IMR-90 (cell line): Measurements from ENCODE around the gene ARHGDIA. TPM values are rescaled to one million over a fixed set of nuclear protein-coding genes. Genes with fewer than 3 reads are reported as not detected.

Experiments used
- ATAC-seq: fragments of 200-7000 bp; cut with Tn5 transposase; 2 replicates; pipeline ENCODE4 v1.9.1; 2020; ENCODE audit warnings: low read depth, mild to moderate bottlenecking, moderate library complexity
- BruUV-seq: library from RNA; stranded (reverse); fragments of 400-500 nt; replicated peaks from 2 replicates; lab custom pipeline; 2021; lab: Mats Ljungman, UMichigan
- CTCF ChIA-PET: fragments of 300-600 bp; formaldehyde crosslinking; extraction: SDS; loops from one replicate; lab custom pipeline; 2021; ENCODE audit warnings: antibody characterized with exemption; lab: Yijun Ruan, JAX
- POLR2A ChIA-PET: fragments of 300-600 bp; sonication (Branson Sonifier 250); formaldehyde crosslinking; loops from one replicate; lab custom pipeline; 2022; ENCODE audit warnings: antibody characterized with exemption; ENCODE audit not compliant: unreplicated experiment; lab: Charles Lee
- DNase-seq: peaks from one replicate; pipeline ENCODE4 v3.0.0; 2013
- H2AFZ ChIP-seq: replicated peaks from 2 replicates; pipeline ENCODE3; 2013; ENCODE audit warnings: low read length, mild to moderate bottlenecking; ENCODE audit not compliant: poor library complexity
- H2AK5ac ChIP-seq: 2 replicates; pipeline ENCODE4 v1.6.1; 2013; ENCODE audit warnings: low read depth, low read length, inconsistent platforms
- H2AK9ac ChIP-seq: replicated peaks from 2 replicates; pipeline ENCODE3; 2013; ENCODE audit warnings: mild to moderate bottlenecking, low read depth, low read length, moderate library complexity; ENCODE audit not compliant: poor library complexity
- H2BK120ac ChIP-seq: 2 replicates; pipeline ENCODE4 v1.6.1; 2013; ENCODE audit warnings: low read depth, low read length, inconsistent platforms
- H2BK15ac ChIP-seq: 3 replicates; pipeline ENCODE4 v1.6.1; 2013; ENCODE audit warnings: low read depth, low read length, inconsistent platforms
- H2BK20ac ChIP-seq: 2 replicates; pipeline ENCODE4 v1.6.1; 2013; ENCODE audit warnings: low read depth, mild to moderate bottlenecking, inconsistent platforms, low read length, moderate library complexity
- H2BK5ac ChIP-seq: 2 replicates; pipeline ENCODE4 v1.6.1; 2013; ENCODE audit warnings: mild to moderate bottlenecking, low read depth, low read length, inconsistent platforms; ENCODE audit not compliant: poor library complexity, severe bottlenecking
- H3K14ac ChIP-seq: replicated peaks from 2 replicates; pipeline ENCODE4 v1.6.1; 2013; ENCODE audit warnings: low read depth, low read length, inconsistent platforms
- H3K18ac ChIP-seq: 2 replicates; pipeline ENCODE4 v1.6.1; 2013; ENCODE audit warnings: low read depth, low read length, control low read depth
- H3K23ac ChIP-seq: 2 replicates; pipeline ENCODE4 v1.6.1; 2013; ENCODE audit warnings: low read depth, low read length, inconsistent platforms
- H3K27ac ChIP-seq: 2 replicates; pipeline ENCODE4 v1.5.1; 2013; ENCODE audit warnings: mild to moderate bottlenecking, control low read depth, low read length; ENCODE audit not compliant: insufficient read depth
- H3K27me3 ChIP-seq: 2 replicates; pipeline ENCODE4 v1.6.1; 2013; ENCODE audit warnings: low read length; ENCODE audit not compliant: control insufficient read depth, insufficient read depth
- H3K36me3 ChIP-seq: 2 replicates; pipeline ENCODE4 v1.6.1; 2013; ENCODE audit warnings: low read length, mixed read lengths; ENCODE audit not compliant: control insufficient read depth, insufficient read depth
- H3K4ac ChIP-seq: 2 replicates; pipeline ENCODE4 v1.6.1; 2013; ENCODE audit warnings: low read depth, low read length, inconsistent platforms
- H3K4me1 ChIP-seq: 2 replicates; pipeline ENCODE4 v1.6.1; 2013; ENCODE audit warnings: low read length, mixed read lengths; ENCODE audit not compliant: control insufficient read depth, insufficient read depth
- H3K4me2 ChIP-seq: 2 replicates; pipeline ENCODE4 v1.6.1; 2013; ENCODE audit warnings: low read depth, mild to moderate bottlenecking, control low read depth, low read length, moderate library complexity
- H3K4me3 ChIP-seq: 2 replicates; pipeline ENCODE4 v1.5.1; 2013; ENCODE audit warnings: low read depth, mild to moderate bottlenecking, control low read depth, low read length, moderate library complexity; ENCODE audit not compliant: insufficient read depth
- H3K56ac ChIP-seq: 2 replicates; pipeline ENCODE4 v1.6.1; 2013; ENCODE audit warnings: low read length, inconsistent platforms; ENCODE audit not compliant: insufficient read depth; ENCODE audit errors: extremely low read depth
- H3K79me1 ChIP-seq, 2 experiments: 2 replicates each; pipeline ENCODE4 v1.6.1; 2013; ENCODE audit warnings: low read length in 2 of 2, inconsistent platforms in 1 of 2, low read depth in 1 of 2
- H3K9ac ChIP-seq: 2 replicates; pipeline ENCODE4 v1.6.1; 2013; ENCODE audit warnings: low read depth, low read length, control low read depth
- H3K9me1 ChIP-seq: 2 replicates; pipeline ENCODE4 v1.6.1; 2013; ENCODE audit warnings: low read length, inconsistent platforms; ENCODE audit not compliant: insufficient read depth
- H3K9me3 ChIP-seq: 2 replicates; pipeline ENCODE4 v1.6.1; 2013; ENCODE audit warnings: low read length; ENCODE audit not compliant: control insufficient read depth, insufficient read depth
- H4K20me1 ChIP-seq: 2 replicates; pipeline ENCODE4 v1.6.1; 2013; ENCODE audit warnings: low read length, inconsistent platforms; ENCODE audit not compliant: insufficient read depth
- H4K5ac ChIP-seq: 2 replicates; pipeline ENCODE4 v1.6.1; 2013; ENCODE audit warnings: mild to moderate bottlenecking, low read depth, low read length, control low read depth
- H4K8ac ChIP-seq, 2 experiments: 2 replicates each; pipeline ENCODE4 v1.6.1; 2013; ENCODE audit warnings: low read depth in 2 of 2, low read length in 2 of 2, control low read depth in 1 of 2, inconsistent platforms in 1 of 2
- H4K91ac ChIP-seq: 2 replicates; pipeline ENCODE4 v1.6.1; 2013; ENCODE audit warnings: low read depth, low read length, inconsistent platforms; ENCODE audit not compliant: insufficient read depth
- BHLHE40 ChIP-seq: fragments of 150-350 bp; IDR thresholded peaks from 2 replicates; pipeline ENCODE4 v1.6.1; 2016; ENCODE audit warnings: mild to moderate bottlenecking, low read depth, low read length
- CEBPB ChIP-seq: IDR thresholded peaks from 2 replicates; pipeline ENCODE4 v1.6.1; 2012; ENCODE audit warnings: low read depth, low read length, improper control_type of control experiment
- CHD1 ChIP-seq: IDR thresholded peaks from 2 replicates; pipeline ENCODE4 v1.6.1; 2012; ENCODE audit warnings: low read depth, low read length, improper control_type of control experiment
- FOS ChIP-seq: fragments of 150-350 bp; IDR thresholded peaks from 2 replicates; pipeline ENCODE4 v1.6.1; 2016; ENCODE audit warnings: low read depth, low read length
- MAFK ChIP-seq: IDR thresholded peaks from 2 replicates; pipeline ENCODE4 v1.6.1; 2012; ENCODE audit warnings: low read depth, low read length, improper control_type of control experiment
- MAZ ChIP-seq: IDR thresholded peaks from 2 replicates; pipeline ENCODE4 v1.6.1; 2012; ENCODE audit warnings: low read depth, mild to moderate bottlenecking, low read length, improper control_type of control experiment, moderate library complexity, borderline replicate concordance
- NFE2L2 ChIP-seq: fragments of 150-350 bp; IDR thresholded peaks from 2 replicates; pipeline ENCODE4 v1.6.1; 2016; ENCODE audit warnings: low read depth, mild to moderate bottlenecking, low read length
- POLR2A ChIP-seq: IDR thresholded peaks from 2 replicates; pipeline ENCODE4 v1.6.1; 2012; ENCODE audit warnings: mild to moderate bottlenecking, low read depth, low read length
- RAD21 ChIP-seq: IDR thresholded peaks from 2 replicates; pipeline ENCODE4 v1.6.1; 2012; ENCODE audit warnings: low read length, improper control_type of control experiment
- RCOR1 ChIP-seq: IDR thresholded peaks from 2 replicates; pipeline ENCODE4 v1.6.1; 2012; ENCODE audit warnings: mild to moderate bottlenecking, low read length, improper control_type of control experiment; ENCODE audit not compliant: insufficient replicate concordance
- RFX5 ChIP-seq: IDR thresholded peaks from 2 replicates; pipeline ENCODE4 v1.8.0; 2012; ENCODE audit warnings: low read depth, mild to moderate bottlenecking, low read length, moderate library complexity
- SMC3 ChIP-seq: fragments of 150-350 bp; IDR thresholded peaks from 2 replicates; pipeline ENCODE4 v1.6.1; 2016; ENCODE audit warnings: low read depth, mild to moderate bottlenecking, antibody characterized with exemption, low read length, moderate library complexity
- WGBS, 2 experiments: methylation state at CpG; one replicate each; pipeline versions ENCODE4 v1.1.5 to v1.1.7; 2013; ENCODE audit warnings: missing lambda C conversion rate in 2 of 2; ENCODE audit not compliant: insufficient read length in 1 of 2; ENCODE audit errors: extremely low coverage in 2 of 2; 5-methylcytosine and 5-hydroxymethylcytosine counted together
- dilution Hi-C: fragments of 300-500 bp; cut with HindIII; formaldehyde crosslinking; loops from one replicate; pipeline ENCODE4 v1.14.3; 2018; ENCODE audit warnings: low sequenced_read_pairs; ENCODE audit not compliant: unreplicated experiment
- in situ Hi-C: fragments of 300-500 bp; cut with MboI; formaldehyde crosslinking; loops from 3 replicates; pipeline ENCODE4 v1.14.3; 2019; ENCODE audit warnings: low sequenced_read_pairs, inconsistent platforms, mixed read lengths
- intact Hi-C: fragments of 100-400 bp; cut with micrococcal nuclease; formaldehyde crosslinking; loops from 2 replicates; pipeline ENCODE4 v1.10.0; 2022
- polyA plus RNA-seq, 3 experiments: library from polyadenylated mRNA; depleted of rRNA; stranded (reverse); fragments of >200 nt; gene quantifications; 2 replicates each; pipeline ENCODE4 v1.2.3, GENCODE V29; 2012; ENCODE audit warnings: low replicate concordance in 1 of 3
- total RNA-seq: library from RNA; depleted of rRNA; stranded (reverse); fragments of >200 nt; gene quantifications from 2 replicates; pipeline ENCODE4 v1.2.3, GENCODE V29; 2012
- TF ChIP-seq, protein P1 (sequence below): fragments of 150-350 bp; IDR thresholded peaks from 2 replicates; pipeline ENCODE4 v1.6.1; 2017; ENCODE audit warnings: mild to moderate bottlenecking, antibody characterized with exemption, low read length, low read depth
- TF ChIP-seq, protein P2 (sequence below): conservative IDR thresholded peaks from 2 replicates; pipeline ENCODE4 v1.5.1; 2012; ENCODE audit warnings: mild to moderate bottlenecking, low read depth, low read length, improper control_type of control experiment
- TF ChIP-seq, protein P3 (sequence below): fragments of 150-350 bp; IDR thresholded peaks from 2 replicates; pipeline ENCODE4 v1.6.1; 2016; ENCODE audit warnings: low read depth, mild to moderate bottlenecking, low read length, moderate library complexity, borderline replicate concordance

ARHGDIA gene
- total and polyA plus RNA-seq, 2 of the 4 experiments (the other 2 are of a cell fraction) = 62.7 to 362 TPM

DNA sequence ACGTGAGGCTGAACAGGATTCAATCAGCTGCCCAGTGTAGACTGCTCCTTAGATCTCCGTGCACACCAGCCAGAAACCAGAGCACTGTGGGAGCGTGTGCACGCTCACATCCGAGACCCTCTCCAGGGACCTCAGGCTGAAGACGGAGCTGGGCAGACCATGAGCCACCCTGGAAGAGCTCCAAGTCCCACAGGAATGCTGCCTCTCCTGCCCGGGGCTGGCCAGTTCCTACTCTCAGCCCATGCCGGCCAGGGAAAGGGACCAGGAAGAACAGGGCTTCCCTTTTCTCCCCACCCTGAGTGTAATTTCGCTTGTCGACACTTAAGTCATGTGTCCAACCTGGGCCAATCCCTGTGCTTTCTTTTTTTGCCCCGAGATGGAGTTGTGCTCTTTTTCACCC, 13.4 kb upstream of the ARHGDIA start:
- CTCF ChIA-PET = no interaction called here
- no peak overlapping the region for H2AFZ ChIP-seq
- H3K4me3 ChIP-seq = no peak overlapping the region
- POLR2A ChIA-PET = no interaction called here
- no peak overlapping the region for H3K18ac ChIP-seq
- no peak overlapping the region for H3K9ac ChIP-seq
- no peak overlapping the region for H3K4ac ChIP-seq
- BruUV-seq = no TSS peak
- TF ChIP-seq SMC3 (no peak), RAD21 (no peak), FOS (no peak), RFX5 (no peak), RCOR1 (no peak), NFE2L2 (no peak), CEBPB (no peak), MAFK (no peak), CHD1 (no peak), POLR2A (no peak), BHLHE40 (no peak), MAZ (no peak)
- TF ChIP-seq, protein P1, sequence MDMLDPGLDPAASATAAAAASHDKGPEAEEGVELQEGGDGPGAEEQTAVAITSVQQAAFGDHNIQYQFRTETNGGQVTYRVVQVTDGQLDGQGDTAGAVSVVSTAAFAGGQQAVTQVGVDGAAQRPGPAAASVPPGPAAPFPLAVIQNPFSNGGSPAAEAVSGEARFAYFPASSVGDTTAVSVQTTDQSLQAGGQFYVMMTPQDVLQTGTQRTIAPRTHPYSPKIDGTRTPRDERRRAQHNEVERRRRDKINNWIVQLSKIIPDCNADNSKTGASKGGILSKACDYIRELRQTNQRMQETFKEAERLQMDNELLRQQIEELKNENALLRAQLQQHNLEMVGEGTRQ = no peak
- TF ChIP-seq, protein P2, sequence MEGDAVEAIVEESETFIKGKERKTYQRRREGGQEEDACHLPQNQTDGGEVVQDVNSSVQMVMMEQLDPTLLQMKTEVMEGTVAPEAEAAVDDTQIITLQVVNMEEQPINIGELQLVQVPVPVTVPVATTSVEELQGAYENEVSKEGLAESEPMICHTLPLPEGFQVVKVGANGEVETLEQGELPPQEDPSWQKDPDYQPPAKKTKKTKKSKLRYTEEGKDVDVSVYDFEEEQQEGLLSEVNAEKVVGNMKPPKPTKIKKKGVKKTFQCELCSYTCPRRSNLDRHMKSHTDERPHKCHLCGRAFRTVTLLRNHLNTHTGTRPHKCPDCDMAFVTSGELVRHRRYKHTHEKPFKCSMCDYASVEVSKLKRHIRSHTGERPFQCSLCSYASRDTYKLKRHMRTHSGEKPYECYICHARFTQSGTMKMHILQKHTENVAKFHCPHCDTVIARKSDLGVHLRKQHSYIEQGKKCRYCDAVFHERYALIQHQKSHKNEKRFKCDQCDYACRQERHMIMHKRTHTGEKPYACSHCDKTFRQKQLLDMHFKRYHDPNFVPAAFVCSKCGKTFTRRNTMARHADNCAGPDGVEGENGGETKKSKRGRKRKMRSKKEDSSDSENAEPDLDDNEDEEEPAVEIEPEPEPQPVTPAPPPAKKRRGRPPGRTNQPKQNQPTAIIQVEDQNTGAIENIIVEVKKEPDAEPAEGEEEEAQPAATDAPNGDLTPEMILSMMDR = no peak
- TF ChIP-seq, protein P3, sequence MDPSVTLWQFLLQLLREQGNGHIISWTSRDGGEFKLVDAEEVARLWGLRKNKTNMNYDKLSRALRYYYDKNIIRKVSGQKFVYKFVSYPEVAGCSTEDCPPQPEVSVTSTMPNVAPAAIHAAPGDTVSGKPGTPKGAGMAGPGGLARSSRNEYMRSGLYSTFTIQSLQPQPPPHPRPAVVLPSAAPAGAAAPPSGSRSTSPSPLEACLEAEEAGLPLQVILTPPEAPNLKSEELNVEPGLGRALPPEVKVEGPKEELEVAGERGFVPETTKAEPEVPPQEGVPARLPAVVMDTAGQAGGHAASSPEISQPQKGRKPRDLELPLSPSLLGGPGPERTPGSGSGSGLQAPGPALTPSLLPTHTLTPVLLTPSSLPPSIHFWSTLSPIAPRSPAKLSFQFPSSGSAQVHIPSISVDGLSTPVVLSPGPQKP = no peak
- no peak overlapping the region for H2BK120ac ChIP-seq
- no peak overlapping the region for H2AK5ac ChIP-seq
- H3K27ac ChIP-seq = no peak overlapping the region
- no peak overlapping the region for H4K8ac ChIP-seq
- no peaks in the 10 kb centered on the region; the same call in 1 of the 2 replicates for H3K4me1 ChIP-seq
- H3K79me1 ChIP-seq = peaks cover 48 to 68% of the 10 kb centered on the region in 2 experiments
- peaks cover 19% of the 10 kb centered on the region for H4K20me1 ChIP-seq
- intact Hi-C loops = no loop called here
- ATAC-seq (no peak), DNase-seq (no peak)
- in situ Hi-C loops = no loop called here
- dilution Hi-C loops = no loop called here
- H2BK20ac ChIP-seq = no peak overlapping the region
- H3K9me3 ChIP-seq = no peaks in the 10 kb centered on the region
- no peak overlapping the region for H3K4me2 ChIP-seq
- H2AK9ac ChIP-seq = no peak overlapping the region
- H2BK15ac ChIP-seq = no peak overlapping the region
- H3K36me3 ChIP-seq = peaks cover 54% of the 10 kb centered on the region
- WGBS, 2 experiments = 100% methylated on average over 6 of the region's 11 CpGs; no CpG with 5 or more reads in 1 of the 2 experiments
- H3K9me1 ChIP-seq = no peaks in the 10 kb centered on the region
- H3K27me3 ChIP-seq = no peaks in the 10 kb centered on the region
- no peak overlapping the region for H3K23ac ChIP-seq
- no peak overlapping the region for H2BK5ac ChIP-seq
- H3K56ac ChIP-seq = no peak overlapping the region
- H4K5ac ChIP-seq = no peak overlapping the region
- no peak overlapping the region for H3K14ac ChIP-seq
- H4K91ac ChIP-seq = no peak overlapping the region
